CD4-positive, alpha-beta T cell (primary cell): Measurements from ENCODE around the gene AOAH. TPM values are rescaled to one million over a fixed set of nuclear protein-coding genes. Genes with fewer than 3 reads are reported as not detected.

Experiments used
- ATAC-seq: fragments of 200-7000 bp; cut with Tn5 transposase; one replicate; pipeline ENCODE4 v1.10.0; 2022; ENCODE audit warnings: mild to moderate bottlenecking; ENCODE audit not compliant: poor library complexity
- CTCF ChIA-PET: fragments of 350-600 bp; sonication (Branson Sonifier 250); formaldehyde crosslinking; loops from one replicate; lab custom pipeline; 2021; ENCODE audit warnings: antibody characterized with exemption, inconsistent platforms; lab: Charles Lee
- POLR2A ChIA-PET: fragments of 350-600 bp; sonication (Branson Sonifier 250); formaldehyde crosslinking; loops from one replicate; lab custom pipeline; 2021; ENCODE audit warnings: antibody characterized with exemption, inconsistent platforms; lab: Charles Lee
- DNase-seq, 14 experiments: peaks; one replicate each; pipeline ENCODE4 v3.0.0-alpha.2; 2013 to 2020; ENCODE audit warnings: mixed read lengths in 2 of 14
- H3K27ac ChIP-seq, 2 donors: one replicate each; pipeline versions ENCODE4 v1.5.1 to v1.7.0; 2013; ENCODE audit warnings: low read length in 2 of 2, low read depth in 1 of 2, mild to moderate bottlenecking in 1 of 2
- H3K27me3 ChIP-seq, 2 experiments: 1 replicate in 1 of 2; 2 replicates in 1 of 2; pipeline versions ENCODE4 v1.6.1 to v1.7.0; 2013; ENCODE audit warnings: low read length in 2 of 2, control low read depth in 1 of 2, mild to moderate bottlenecking in 1 of 2, moderate library complexity in 1 of 2; ENCODE audit not compliant: insufficient read depth in 2 of 2, control insufficient read depth in 1 of 2
- H3K36me3 ChIP-seq: one replicate; pipeline ENCODE4 v1.6.1; 2013; ENCODE audit warnings: low read length, control low read depth; ENCODE audit not compliant: insufficient read depth
- H3K4me1 ChIP-seq: one replicate; pipeline ENCODE4 v1.6.1; 2013; ENCODE audit warnings: low read length, control low read depth; ENCODE audit not compliant: insufficient read depth
- H3K4me3 ChIP-seq: one replicate; pipeline ENCODE4 v1.5.1; 2013; ENCODE audit warnings: mild to moderate bottlenecking, low read length, moderate library complexity
- H3K9me3 ChIP-seq, 2 experiments: 1 replicate in 1 of 2; 2 replicates in 1 of 2; pipeline versions ENCODE4 v1.6.1 to v1.7.0; 2013; ENCODE audit warnings: low read length in 2 of 2, mild to moderate bottlenecking in 2 of 2, control low read depth in 1 of 2, moderate library complexity in 1 of 2; ENCODE audit not compliant: control insufficient read depth in 1 of 2, insufficient read depth in 1 of 2
- H3K27ac Mint-ChIP-seq: one replicate; pipeline ENCODE4 v1.8.0; 2020; ENCODE audit warnings: mixed read lengths
- H3K27me3 Mint-ChIP-seq: one replicate; pipeline ENCODE4 v1.8.0; 2021; ENCODE audit warnings: mixed read lengths
- H3K36me3 Mint-ChIP-seq: one replicate; pipeline ENCODE4 v1.8.0; 2021; ENCODE audit warnings: low read depth, mixed read lengths
- H3K4me1 Mint-ChIP-seq: one replicate; pipeline ENCODE4 v1.8.0; 2021; ENCODE audit warnings: low read depth, mixed read lengths
- H3K4me3 Mint-ChIP-seq: one replicate; pipeline ENCODE4 v1.8.0; 2020; ENCODE audit warnings: mild to moderate bottlenecking, mixed read lengths
- H3K9me3 Mint-ChIP-seq: one replicate; pipeline ENCODE4 v1.8.0; 2020; ENCODE audit warnings: mixed read lengths
- CTCF ChIP-seq: fragments of 200-600 bp; IDR thresholded peaks from one replicate; pipeline ENCODE4 v1.8.0; 2022; ENCODE audit warnings: antibody characterized with exemption, mild to moderate bottlenecking
- intact Hi-C, 2 experiments: fragments of 100-400 bp; cut with DNase I in 1 of 2; cut with micrococcal nuclease in 1 of 2; formaldehyde crosslinking; loops; one replicate each; pipeline versions ENCODE4 v1.15.1 to v1.9.0; 2023 to 2025; cut with DNase I, micrococcal nuclease
- total RNA-seq, 174 experiments: library from RNA in 2 of 174; stranded (reverse) in 2 of 174; gene quantifications; one replicate each; pipeline ENCODE4 v1.2.3 and lab custom pipeline; 2021 to 2026

AOAH gene
- total RNA-seq, 2 experiments from 2014 or later = 27.5 to 30.3 TPM

- no peak for TF ChIP-seq CTCF
- ATAC-seq (peak; percentile 27), DNase-seq (peak in 4 of 14 experiments; percentile 5 to 27 (median 15))
- Histone ChIP-seq H3K9me3 (no peaks in the 10 kb centered on the region), H3K4me1 (peaks cover 47% of the 10 kb centered on the region), H3K4me3 (no peak overlapping the region), H3K27ac (peak overlapping the region; percentile 62 to 65), H3K36me3 (peaks cover 14% of the 10 kb centered on the region), H3K27me3 (no peaks in the 10 kb centered on the region)
- ChIA-PET POLR2A (interaction anchor here (0.9 to 4.1 kb wide), 18 partner anchors 8 to 299 kb away, joined by 3 to 26 read pairs (median 6); partner anchors contain the start of gene AOAH), CTCF (no interaction called here)
- Mint-ChIP-seq H3K27ac (peak overlapping the region; percentile 91), H3K9me3 (peaks cover under 1% of the 10 kb centered on the region), H3K36me3 (peaks cover 20% of the 10 kb centered on the region), H3K4me3 (peak overlapping the region; percentile 61), H3K4me1 (peaks cover 86% of the 10 kb centered on the region), H3K27me3 (no peaks in the 10 kb centered on the region)
- intact Hi-C loops = loop anchor here (2.0 to 10.0 kb wide), 3 partner anchors 32 to 464 kb away; no protein-coding TSS in a partner anchor
These were observed 85.6 kb downstream of the AOAH start for GRCh38 chr7:36638586-36639263.

GRCh38 chr7:36638140-36638539 is 86.2 kb downstream of the AOAH start:
- Histone ChIP-seq H3K36me3 (peaks cover 15% of the 10 kb centered on the region), H3K4me3 (no peak overlapping the region), H3K27ac (peak overlapping the region; percentile 62 to 65), H3K9me3 (no peaks in the 10 kb centered on the region), H3K4me1 (peaks cover 47% of the 10 kb centered on the region), H3K27me3 (no peaks in the 10 kb centered on the region)
- DNase-seq (peak in 1 of 14 experiments; percentile 18), ATAC-seq (no peak)
- intact Hi-C loops = loop anchor here (2.0 to 10.0 kb wide), 3 partner anchors 33 to 463 kb away; no protein-coding TSS in a partner anchor
- Mint-ChIP-seq H3K4me3 (peak overlapping the region; percentile 54), H3K27me3 (no peaks in the 10 kb centered on the region), H3K9me3 (no peaks in the 10 kb centered on the region), H3K36me3 (peaks cover 25% of the 10 kb centered on the region), H3K4me1 (peaks cover 80% of the 10 kb centered on the region), H3K27ac (peak overlapping the region; percentile 91)
- ChIA-PET POLR2A (interaction anchor here (0.9 to 4.1 kb wide), 9 partner anchors 9 to 152 kb away, joined by 3 to 26 read pairs (median 13); partner anchors contain the start of gene AOAH), CTCF (no interaction called here)
- TF ChIP-seq CTCF = no peak

- H3K4me1 Mint-ChIP-seq = peaks cover 77% of the 10 kb centered on the region
- POLR2A ChIA-PET = interaction anchor here (0.9 to 4.1 kb wide), 4 partner anchors 10 to 41 kb away, joined by 4 to 26 read pairs (median 14); no protein-coding TSS in a partner anchor
These were observed 86.9 kb downstream of the AOAH start for GRCh38 chr7:36637417-36637816.

More at GRCh38 chr7:36637417-36637816, 86.9 kb downstream of the AOAH start:
- no peaks in the 10 kb centered on the region for H3K27me3 Mint-ChIP-seq
- no peak overlapping the region for H3K27ac ChIP-seq
- H3K36me3 Mint-ChIP-seq = peaks cover 29% of the 10 kb centered on the region
- H3K4me3 Mint-ChIP-seq = peak overlapping the region; percentile 70
- CTCF ChIA-PET = no interaction called here
- no peaks in the 10 kb centered on the region for H3K9me3 ChIP-seq
- H3K4me3 ChIP-seq = no peak overlapping the region
- peaks cover 15% of the 10 kb centered on the region for H3K36me3 ChIP-seq
- no peaks in the 10 kb centered on the region for H3K27me3 ChIP-seq
- no peak for TF ChIP-seq CTCF
- H3K9me3 Mint-ChIP-seq = no peaks in the 10 kb centered on the region
- ATAC-seq = peak; percentile 35
- peak overlapping the region; percentile 91 for H3K27ac Mint-ChIP-seq
- intact Hi-C loops = loop anchor here in 1 of 2 experiments (10.0 kb wide), 1 partner anchor 463 kb away; no protein-coding TSS in a partner anchor
- peaks cover 47% of the 10 kb centered on the region for H3K4me1 ChIP-seq
- DNase-seq = peak in 3 of 14 experiments; percentile 2 to 19 (median 12)
